ENCODE data around the gene SRP68. TPM values are rescaled to one million over a fixed set of nuclear protein-coding genes. Genes with fewer than 3 reads are reported as not detected.
"Not testable (repeated sequence)": the region's sequence is repeated elsewhere in the genome, so short reads cannot be mapped to it uniquely, and the experiment has no call there.

Gene SRP68
- polyA plus RNA-seq, 1 donor from 2014 or later = 58.7 TPM

DNA sequence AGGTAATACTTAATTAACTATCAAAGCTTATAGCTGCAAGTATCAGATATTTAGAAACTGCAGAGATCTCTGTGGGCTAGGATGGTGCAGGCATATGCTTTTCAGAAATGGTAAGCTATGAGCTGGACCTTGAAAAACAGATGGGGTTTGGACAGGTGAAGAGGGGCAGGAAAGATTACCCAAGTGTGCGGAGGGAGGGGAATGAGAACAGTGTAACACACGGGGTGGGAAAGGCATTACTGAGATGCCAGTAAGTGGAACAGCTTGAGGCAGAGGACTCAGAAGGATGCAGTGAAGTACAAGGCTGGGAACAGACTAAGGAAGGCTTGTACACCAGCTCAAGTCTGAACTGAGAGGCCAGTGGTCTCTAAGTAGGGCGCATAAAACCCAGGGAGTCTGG is 23.1 kb downstream of the SRP68 start:
- Mint-ChIP-seq H3K36me3 (no peaks in the 10 kb centered on the region), H3K4me3 (no peak overlapping the region), H3K4me1 (peaks cover 6 to 7% (median 6%) of the 10 kb centered on the region in 3 donors), H3K27ac (no peak overlapping the region), H3K27me3 (no peaks in the 10 kb centered on the region), H3K9me3 (no peaks in the 10 kb centered on the region)

DNA sequence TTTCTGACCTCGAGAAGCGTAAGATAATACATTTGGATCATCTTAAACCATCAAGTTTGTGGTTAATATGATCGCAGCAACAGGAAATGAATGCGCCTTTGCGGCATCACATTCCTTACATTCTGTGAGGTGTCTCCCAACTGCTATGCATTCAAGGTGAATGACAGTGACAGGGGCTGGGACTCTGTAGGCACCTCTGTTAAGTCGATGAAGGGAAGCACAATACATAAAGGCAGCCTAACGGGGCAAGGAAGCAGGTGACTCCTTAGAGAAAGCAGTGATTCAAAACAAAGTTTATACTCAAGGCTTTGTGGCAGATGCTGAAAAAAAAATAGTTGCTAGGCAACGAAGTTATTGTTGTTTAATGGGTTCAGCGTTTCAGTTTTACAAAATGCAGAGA is 23.6 kb downstream of the SRP68 start:
- Mint-ChIP-seq H3K4me3 (no peak overlapping the region), H3K4me1 (peaks cover 6 to 7% (median 6%) of the 10 kb centered on the region in 3 donors), H3K36me3 (no peaks in the 10 kb centered on the region), H3K9me3 (no peaks in the 10 kb centered on the region), H3K27me3 (no peaks in the 10 kb centered on the region), H3K27ac (no peak overlapping the region)

DNA sequence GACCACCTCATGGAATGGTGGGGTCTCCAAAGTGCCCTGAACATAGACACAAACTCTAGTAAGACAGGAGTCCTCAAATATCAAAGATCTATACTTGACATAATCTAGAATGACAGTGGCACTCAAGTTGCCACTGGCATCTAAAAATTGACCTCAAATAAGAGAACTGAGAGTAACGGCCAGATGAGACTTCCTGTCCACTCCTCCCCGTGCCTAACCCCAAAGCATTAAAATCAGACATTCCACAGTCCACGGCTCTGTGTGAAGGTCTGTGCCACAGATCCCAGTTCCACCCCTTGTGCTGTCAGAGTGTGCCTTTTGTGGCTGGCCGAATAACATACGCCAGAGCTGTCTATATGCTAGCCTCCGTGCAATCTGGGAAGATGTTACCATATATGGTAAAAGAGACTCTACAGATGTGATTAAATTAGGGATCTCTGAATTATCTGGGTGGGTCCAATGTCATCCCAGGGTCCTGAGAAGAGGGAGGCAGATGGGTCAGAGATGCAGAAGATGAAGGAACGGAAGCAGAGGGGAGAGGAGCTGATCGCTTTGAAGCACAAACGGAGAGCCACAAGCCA is 24.2 kb downstream of the SRP68 start:
- Mint-ChIP-seq H3K27ac (peak overlapping the region in 1 of 3 donors; percentile 7), H3K36me3 (no peaks in the 10 kb centered on the region), H3K4me3 (no peak overlapping the region), H3K27me3 (no peaks in the 10 kb centered on the region), H3K4me1 (peaks cover 6 to 7% (median 6%) of the 10 kb centered on the region in 3 donors), H3K9me3 (no peaks in the 10 kb centered on the region)

DNA sequence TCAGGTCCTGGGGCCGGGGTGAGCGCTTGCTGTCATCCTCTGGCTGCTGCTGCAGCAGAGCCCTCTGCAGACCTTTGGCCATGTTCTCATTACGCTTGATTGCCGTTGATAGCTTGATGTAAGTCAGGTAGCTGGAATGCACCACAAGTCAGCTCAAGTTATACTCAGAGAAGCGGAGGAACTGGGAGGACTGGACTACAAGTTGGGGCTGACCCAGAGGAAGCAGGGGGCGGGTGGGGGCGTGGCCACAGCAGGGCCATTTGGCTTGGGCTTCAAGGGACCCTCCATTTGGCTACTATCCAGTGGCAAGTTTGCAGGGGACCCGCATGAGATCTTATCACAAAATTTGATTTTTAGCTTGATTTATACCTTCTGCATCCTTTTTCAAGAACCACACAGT is 26.3 kb downstream of the SRP68 start:
- Mint-ChIP-seq H3K27ac (no peak overlapping the region), H3K27me3 (no peaks in the 10 kb centered on the region), H3K36me3 (no peaks in the 10 kb centered on the region)

DNA sequence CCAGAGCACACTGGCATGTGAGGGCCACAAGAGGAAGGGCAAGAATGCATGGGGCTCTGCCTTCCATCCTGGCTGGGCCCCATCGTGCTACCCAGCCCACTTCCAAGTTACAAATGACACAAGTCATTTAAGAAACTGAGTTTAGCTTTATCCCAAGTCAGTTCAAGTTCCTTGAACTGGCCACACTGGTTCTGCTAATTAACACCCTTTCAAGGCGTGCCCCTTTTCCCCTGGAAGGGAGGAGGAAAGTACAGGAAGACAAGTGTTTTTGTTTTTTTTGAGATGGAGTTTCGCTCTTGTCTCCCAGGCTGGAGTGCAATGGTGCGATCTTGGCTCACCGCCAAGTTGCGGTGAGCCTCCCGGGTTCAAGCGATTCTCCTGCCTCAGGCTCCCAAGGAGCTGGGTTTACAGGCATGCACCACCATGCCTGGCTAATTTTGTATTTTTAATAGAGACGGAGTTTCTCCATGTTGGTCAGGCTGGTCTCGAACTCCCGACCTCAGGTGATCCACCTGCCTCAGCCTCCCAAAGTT is 27.8 kb downstream of the SRP68 start:
- H3K4me3 Mint-ChIP-seq, H3K27me3 Mint-ChIP-seq, H3K36me3 Mint-ChIP-seq, H3K27ac Mint-ChIP-seq, H3K4me1 Mint-ChIP-seq, H3K9me3 Mint-ChIP-seq: not testable (repeated sequence)

More for the DNA sequence above, 26.3 kb downstream of the SRP68 start:
- Mint-ChIP-seq H3K4me1 (peaks cover 5 to 6% (median 6%) of the 10 kb centered on the region in 3 donors), H3K4me3 (no peak overlapping the region), H3K9me3 (no peaks in the 10 kb centered on the region)

DNA sequence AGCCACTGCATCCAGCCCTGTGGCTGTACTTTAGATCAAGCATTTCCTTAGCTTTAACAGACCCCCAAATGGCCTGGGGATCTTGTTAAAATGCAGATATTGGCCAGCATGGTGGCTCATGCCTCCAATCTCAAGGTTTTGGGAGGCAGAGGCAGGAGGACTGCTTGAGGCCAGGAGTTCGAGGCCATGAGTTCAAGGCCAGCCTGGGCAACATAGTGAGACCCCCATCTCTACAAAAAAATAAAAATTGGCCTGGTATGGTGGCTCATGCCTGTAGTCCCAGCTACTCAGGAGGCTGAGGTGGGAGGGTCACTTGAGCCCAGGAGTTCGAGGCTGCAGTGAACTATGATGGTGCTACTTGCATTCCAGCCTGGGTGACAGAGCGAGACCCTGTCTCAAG is 29.4 kb downstream of the SRP68 start:
- H3K27me3 Mint-ChIP-seq, H3K9me3 Mint-ChIP-seq, H3K4me3 Mint-ChIP-seq, H3K27ac Mint-ChIP-seq, H3K36me3 Mint-ChIP-seq, H3K4me1 Mint-ChIP-seq: not testable (repeated sequence)

DNA sequence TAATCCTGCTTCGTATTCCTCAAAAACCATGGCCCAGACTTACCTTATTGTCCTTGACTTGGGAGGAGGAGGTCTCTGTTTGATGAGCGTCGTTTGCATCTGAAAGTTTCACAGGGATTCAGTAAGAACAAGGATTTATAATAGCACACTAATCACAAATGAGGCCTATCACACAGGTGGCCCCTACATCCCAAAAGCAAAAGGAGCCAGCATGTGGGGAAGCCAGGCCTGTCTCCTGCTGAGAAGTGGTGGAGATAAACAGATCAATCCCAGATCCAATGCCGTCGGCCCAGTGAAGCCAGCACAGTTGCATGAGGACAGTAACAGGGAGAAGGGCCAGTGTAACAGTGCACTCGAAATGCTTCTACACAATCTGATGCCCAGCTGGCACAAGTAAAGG is 31.9 kb downstream of the SRP68 start:
- no peaks in the 10 kb centered on the region for H3K27me3 Mint-ChIP-seq
- no peak overlapping the region for H3K4me3 Mint-ChIP-seq
- peak overlapping the region in 1 of 3 donors; percentile 47 for H3K27ac Mint-ChIP-seq
- H3K4me1 Mint-ChIP-seq = no peaks in the 10 kb centered on the region
- no peaks in the 10 kb centered on the region for H3K9me3 Mint-ChIP-seq
- peaks cover 2% of the 10 kb centered on the region for H3K36me3 Mint-ChIP-seq

DNA sequence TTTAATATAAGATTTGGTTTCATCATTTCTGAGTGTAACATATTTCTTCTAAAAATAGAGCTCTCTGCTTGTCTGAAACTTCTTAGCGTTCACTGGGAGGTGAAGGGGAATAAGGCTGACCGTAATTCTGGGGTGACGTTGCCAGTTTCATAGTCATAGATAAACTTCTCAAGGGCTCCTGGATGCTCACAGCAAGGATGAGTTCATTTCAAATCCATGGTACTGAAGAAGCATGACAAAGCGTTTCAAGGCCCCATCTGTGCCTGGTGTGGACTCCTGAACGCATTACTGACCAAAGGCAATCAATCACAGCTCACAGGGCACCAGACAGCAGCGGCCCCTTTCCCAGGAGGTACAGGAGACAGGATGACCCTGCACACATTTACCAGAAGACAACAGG is 33.2 kb downstream of the SRP68 start:
- Mint-ChIP-seq H3K27ac (no peak overlapping the region), H3K9me3 (no peaks in the 10 kb centered on the region), H3K36me3 (peaks cover 2% of the 10 kb centered on the region), H3K27me3 (no peaks in the 10 kb centered on the region), H3K4me3 (no peak overlapping the region), H3K4me1 (no peaks in the 10 kb centered on the region)

DNA sequence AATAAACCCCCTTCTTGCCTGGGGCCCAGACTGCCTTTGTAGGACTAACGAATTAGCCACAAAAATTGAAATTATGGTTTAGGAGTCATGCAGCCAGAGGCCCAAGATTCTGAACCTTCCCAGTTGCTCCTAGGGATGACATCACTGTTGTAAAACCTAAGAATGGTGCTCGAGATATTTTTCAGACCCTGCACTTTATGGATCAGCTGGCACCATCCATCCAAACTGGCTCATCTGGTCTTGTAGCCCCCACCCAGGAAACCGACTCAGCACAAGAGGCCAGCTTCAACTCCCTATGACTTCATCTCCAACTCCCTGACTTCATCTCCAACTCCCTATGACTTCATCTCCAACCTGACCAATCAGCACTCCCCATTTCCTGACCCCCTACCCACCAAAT is 34.3 kb downstream of the SRP68 start:
- no peaks in the 10 kb centered on the region for H3K27me3 Mint-ChIP-seq
- H3K9me3 Mint-ChIP-seq = no peaks in the 10 kb centered on the region
- H3K27ac Mint-ChIP-seq = peak overlapping the region in 1 of 3 donors; percentile 88
- H3K36me3 Mint-ChIP-seq = peaks cover 2% of the 10 kb centered on the region
- H3K4me3 Mint-ChIP-seq = no peak overlapping the region
- no peaks in the 10 kb centered on the region for H3K4me1 Mint-ChIP-seq

DNA sequence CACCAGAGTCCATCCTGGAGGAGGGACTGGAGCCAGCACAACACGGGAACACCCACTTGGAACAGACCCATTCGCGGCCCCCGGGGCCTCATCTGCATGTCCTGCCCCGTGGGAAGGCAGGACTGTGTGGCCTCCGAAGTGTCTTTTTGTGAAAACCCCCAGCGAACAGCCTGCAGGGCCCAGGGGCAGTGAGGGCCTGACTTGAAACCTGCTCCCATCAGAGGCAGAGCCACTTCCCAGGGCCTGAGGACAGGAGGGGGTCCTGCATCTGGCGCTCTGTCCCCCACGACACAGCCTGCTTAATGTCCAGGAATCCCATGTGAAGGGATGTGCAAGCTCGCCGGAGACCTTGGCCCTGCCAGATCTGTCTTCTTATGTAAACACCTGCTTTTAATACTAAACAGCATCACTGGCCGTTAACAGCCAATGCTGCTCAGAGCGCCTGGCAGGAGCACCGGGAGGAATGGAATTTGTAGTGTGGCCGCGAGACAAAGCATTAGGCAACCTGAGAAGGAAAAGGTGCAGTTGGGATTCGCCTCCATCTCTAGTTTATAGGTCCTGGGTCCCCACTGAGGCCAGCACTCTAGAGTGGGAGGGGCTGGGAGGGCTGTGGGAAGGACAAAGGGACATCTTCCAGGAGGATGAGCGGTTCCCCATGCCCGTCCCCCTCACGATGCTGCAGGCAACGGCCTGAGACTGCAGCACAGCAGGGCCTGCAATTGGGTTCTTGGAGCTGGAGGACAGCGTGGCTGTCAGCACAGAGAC is 35.6 kb downstream of the SRP68 start:
- Mint-ChIP-seq H3K27me3 (no peaks in the 10 kb centered on the region), H3K36me3 (peaks cover 2% of the 10 kb centered on the region), H3K4me1 (no peaks in the 10 kb centered on the region), H3K27ac (no peak overlapping the region), H3K9me3 (no peaks in the 10 kb centered on the region), H3K4me3 (no peak overlapping the region)

DNA sequence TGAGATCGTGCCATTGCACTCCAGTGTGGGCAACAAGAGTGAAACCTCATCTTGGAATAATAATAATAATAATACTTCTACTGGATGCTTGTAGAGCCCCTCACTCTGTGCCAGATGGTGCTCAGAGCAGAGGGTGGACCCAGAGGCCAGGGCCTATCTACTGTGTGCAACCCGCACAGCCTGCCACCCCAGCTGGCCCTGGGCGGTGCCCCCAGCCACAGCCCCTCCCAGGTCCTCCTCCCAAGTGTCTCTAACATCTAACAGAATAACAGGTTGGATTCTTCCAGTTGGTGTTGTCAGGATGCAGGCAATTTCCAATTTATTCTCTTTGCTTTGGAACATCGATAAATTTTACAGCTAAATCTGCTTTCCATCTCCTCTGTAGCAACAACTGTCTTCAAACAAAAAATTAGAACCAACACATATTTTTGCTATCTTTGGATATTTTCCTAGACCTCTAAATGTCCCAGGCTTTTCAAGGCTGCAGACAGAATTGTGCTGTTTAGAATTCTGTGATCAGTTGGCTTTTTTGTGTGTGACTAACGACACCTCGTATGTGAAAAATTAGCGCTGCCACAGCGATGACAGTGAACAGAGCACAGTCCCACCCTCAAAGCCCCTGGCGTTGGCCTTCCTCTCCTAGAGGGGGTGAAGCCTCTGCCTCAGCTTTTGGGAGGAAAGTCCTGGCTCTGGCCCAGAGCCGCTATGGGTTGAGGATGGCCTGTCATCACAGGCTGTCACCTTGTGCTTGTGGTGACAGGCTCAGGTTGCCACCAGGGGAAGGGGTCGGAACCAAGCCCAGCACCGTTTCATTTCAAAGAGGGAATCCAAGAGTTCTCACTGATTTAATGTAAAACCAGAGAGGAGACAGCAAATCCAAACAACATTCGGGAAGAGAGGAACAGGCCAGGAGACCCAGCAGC is 37.6 kb downstream of the SRP68 start:
- Mint-ChIP-seq H3K9me3 (no peaks in the 10 kb centered on the region), H3K36me3 (peaks cover 2% of the 10 kb centered on the region), H3K27me3 (no peaks in the 10 kb centered on the region), H3K4me3 (no peak overlapping the region), H3K4me1 (peaks cover 0 to 3% (median 2%) of the 10 kb centered on the region in 3 donors), H3K27ac (no peak overlapping the region)

DNA sequence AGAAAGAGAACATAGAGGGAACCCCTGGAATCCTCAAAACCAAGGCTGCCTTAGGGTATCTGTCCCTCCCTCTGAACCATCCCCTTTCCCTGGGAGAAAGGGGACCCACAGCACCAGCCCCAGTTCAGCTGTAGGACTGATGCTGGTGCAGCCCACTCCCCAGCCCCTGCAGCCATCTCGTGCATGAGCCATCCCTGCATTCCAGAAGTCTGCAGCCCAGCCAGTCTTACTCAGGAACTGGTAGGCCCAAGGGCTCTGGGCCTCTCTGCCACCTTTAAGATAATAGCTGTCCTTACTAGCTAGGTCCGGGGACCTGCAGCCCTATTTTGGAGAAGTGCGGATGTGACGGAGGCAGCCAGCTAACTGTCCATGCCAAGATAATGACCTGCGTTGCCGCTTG is 39.2 kb downstream of the SRP68 start:
- H3K9me3 Mint-ChIP-seq = no peaks in the 10 kb centered on the region
- H3K4me3 Mint-ChIP-seq = no peak overlapping the region
- peaks cover 0 to 7% (median 4%) of the 10 kb centered on the region in 3 donors for H3K4me1 Mint-ChIP-seq
- no peak overlapping the region for H3K27ac Mint-ChIP-seq
- no peaks in the 10 kb centered on the region for H3K27me3 Mint-ChIP-seq
- H3K36me3 Mint-ChIP-seq = no peaks in the 10 kb centered on the region

DNA sequence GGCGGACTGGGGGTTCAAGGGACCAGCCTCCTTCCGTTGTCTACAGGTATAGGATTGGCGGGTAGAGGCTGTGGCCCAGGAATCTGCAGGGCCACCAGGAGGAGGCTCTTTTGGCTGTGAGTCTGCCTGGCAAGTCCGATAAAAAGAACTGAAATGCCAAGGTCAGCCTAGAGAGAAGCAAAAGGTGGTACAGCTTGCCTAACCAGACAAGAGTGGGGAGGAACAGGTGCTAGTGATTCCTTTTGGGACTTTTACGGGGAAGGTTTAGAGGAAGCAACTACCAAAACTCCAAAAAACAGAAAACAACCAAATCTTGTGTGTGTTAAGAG is 39.6 kb downstream of the SRP68 start:
- H3K36me3 Mint-ChIP-seq = no peaks in the 10 kb centered on the region
- no peak overlapping the region for H3K27ac Mint-ChIP-seq
- no peaks in the 10 kb centered on the region for H3K27me3 Mint-ChIP-seq
- H3K4me1 Mint-ChIP-seq = peaks cover 0 to 7% (median 4%) of the 10 kb centered on the region in 3 donors
- H3K9me3 Mint-ChIP-seq = no peaks in the 10 kb centered on the region
- no peak overlapping the region for H3K4me3 Mint-ChIP-seq

DNA sequence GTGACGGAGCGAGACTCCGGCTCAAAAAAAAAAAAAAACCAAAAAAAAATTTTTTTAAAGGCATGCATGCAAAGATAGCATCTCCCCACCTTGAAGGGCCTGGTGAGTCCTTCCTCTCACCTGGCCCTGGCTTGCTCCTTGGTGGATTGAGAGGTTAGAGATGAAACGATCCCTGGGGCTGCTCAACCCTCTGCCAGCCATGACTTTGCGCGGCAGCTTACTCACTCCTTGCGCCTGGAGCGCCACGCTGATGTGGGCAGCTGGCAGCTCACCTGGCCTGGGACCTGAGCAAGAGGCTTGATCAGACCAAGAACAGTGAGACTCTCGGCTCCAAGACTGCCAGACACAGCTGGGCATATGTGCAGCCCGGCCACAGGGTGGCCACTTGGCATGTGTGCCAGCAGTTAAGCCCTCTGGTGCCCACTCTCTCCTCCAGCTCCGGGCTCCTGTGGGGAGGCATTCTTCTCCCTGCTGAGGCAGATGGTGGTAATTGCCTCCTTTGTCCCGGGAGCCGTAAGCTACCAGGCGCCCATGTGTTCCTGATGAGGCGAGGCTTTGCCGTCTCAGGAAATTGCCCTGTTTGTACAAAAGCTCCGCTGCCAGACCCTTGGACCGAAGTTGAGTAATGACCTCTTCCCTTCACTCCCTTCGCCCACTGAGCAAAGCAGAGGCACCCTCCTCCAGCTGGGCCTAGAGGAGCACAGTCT is 40.1 kb downstream of the SRP68 start:
- H3K4me3 Mint-ChIP-seq = no peak overlapping the region
- H3K36me3 Mint-ChIP-seq = no peaks in the 10 kb centered on the region
- H3K27me3 Mint-ChIP-seq = no peaks in the 10 kb centered on the region
- no peaks in the 10 kb centered on the region for H3K9me3 Mint-ChIP-seq
- H3K4me1 Mint-ChIP-seq = peaks cover 0 to 7% (median 4%) of the 10 kb centered on the region in 3 donors
- no peak overlapping the region for H3K27ac Mint-ChIP-seq
